ENCODE results near the gene DLG2. TPM values are rescaled to one million over a fixed set of nuclear protein-coding genes. Genes with fewer than 3 reads are reported as not detected.

DLG2 gene
- total and polyA plus RNA-seq, 2 donors (not counting 3 experiments of a cell fraction or from before 2014, with no cell fraction given), result 0.15 to 1.1 TPM

GRCh38 chr11:84355911-84356310 is 1271.2 kb downstream of the DLG2 start:
- Histone ChIP-seq H3K9me1 (replicated peaks; ENCODE audit: control insufficient read depth, extremely low read depth, insufficient read depth, low read length) (no peaks in the 10 kb centered on the region), H3K9me3 (replicated peaks; ENCODE audit: control insufficient read depth, insufficient read depth, low read length) (no peaks in the 10 kb centered on the region), H3K4me2 (ENCODE audit: insufficient read depth, low read length) (no peak overlapping the region), H3K4me3 (replicated peaks in 1 of 3; ENCODE audit: insufficient read depth in 1 of 3, low read depth in 1 of 3, low read length in 3 of 3) (no peak overlapping the region), H3K9ac (replicated peaks; ENCODE audit: extremely low read depth, insufficient read depth, low read length) (no peak overlapping the region), H3K4me1 (ENCODE audit: control insufficient read depth, extremely low read depth, insufficient read depth, low read length) (no peaks in the 10 kb centered on the region), H4K20me1 (replicated peaks; ENCODE audit: control insufficient read depth, extremely low read depth, insufficient read depth, low read length) (no peaks in the 10 kb centered on the region), H3K27me3 (ENCODE audit: control insufficient read depth in 2 of 2, insufficient read depth in 2 of 2, low read length in 2 of 2) (no peaks in the 10 kb centered on the region), H3K36me3 (ENCODE audit: control insufficient read depth in 2 of 2, extremely low read depth in 1 of 2, insufficient read depth in 2 of 2, low read length in 2 of 2) (no peaks in the 10 kb centered on the region), H2AFZ (ENCODE audit: low read depth, low read length) (no peak overlapping the region), H3K79me2 (ENCODE audit: control insufficient read depth, insufficient read depth, low read length) (no peaks in the 10 kb centered on the region), H3K27ac (ENCODE audit: insufficient read depth, low read depth, low read length) (no peak overlapping the region)
- FAIRE-seq, result no peak
- no TSS peak for BruUV-seq (replicated peaks)
- ChIA-PET CTCF (no interaction called here), POLR2A (no interaction called here)
- no peak for DNase-seq (ENCODE audit: low read depth, low spot score)
- intact Hi-C loops (cut with micrococcal nuclease) (no loop called here), dilution Hi-C loops (cut with MboI; ENCODE audit: extremely low pct_ligation_motif_present, low sequenced_read_pairs) (no loop called here)
- TF ChIP-seq JUN (IDR thresholded peaks at IDR 0.05; ENCODE audit: borderline replicate concordance, insufficient read depth, insufficient read length, low read depth) (no peak), MAX (IDR thresholded peaks at IDR 0.05; ENCODE audit: insufficient read depth, insufficient read length) (no peak), GATA2 (IDR thresholded peaks at IDR 0.05; ENCODE audit: insufficient read depth, insufficient read length, low read depth, low read length) (no peak), MYC (IDR thresholded peaks at IDR 0.05; ENCODE audit: low read depth, low read length) (no peak), CTCF (IDR thresholded peaks at IDR 0.05; ENCODE audit: extremely low read depth in 1 of 2, insufficient read depth in 1 of 2, low read depth in 1 of 2, low read length in 2 of 2) (no peak), POLR2A (IDR thresholded peaks at IDR 0.05; ENCODE audit: low read depth, low read length) (no peak)

- no peak overlapping the region for H3K4me2 ChIP-seq (ENCODE audit: insufficient read depth, low read length)
- no peak overlapping the region for H3K27ac ChIP-seq (ENCODE audit: insufficient read depth, low read depth, low read length)
- ChIA-PET POLR2A (no interaction called here), CTCF (no interaction called here)
- FAIRE-seq, result no peak
- no peaks in the 10 kb centered on the region for H3K9me1 ChIP-seq (replicated peaks; ENCODE audit: control insufficient read depth, extremely low read depth, insufficient read depth, low read length)
- H3K9ac ChIP-seq (replicated peaks; ENCODE audit: extremely low read depth, insufficient read depth, low read length), result no peak overlapping the region
- H3K36me3 ChIP-seq (ENCODE audit: control insufficient read depth in 2 of 2, extremely low read depth in 1 of 2, insufficient read depth in 2 of 2, low read length in 2 of 2), result no peaks in the 10 kb centered on the region
- no peak for DNase-seq (ENCODE audit: low read depth, low spot score)
- no peak overlapping the region for H3K4me3 ChIP-seq (replicated peaks in 1 of 3; ENCODE audit: insufficient read depth in 1 of 3, low read depth in 1 of 3, low read length in 3 of 3)
- H2AFZ ChIP-seq (ENCODE audit: low read depth, low read length), result no peak overlapping the region
- H4K20me1 ChIP-seq (replicated peaks; ENCODE audit: control insufficient read depth, extremely low read depth, insufficient read depth, low read length), result no peaks in the 10 kb centered on the region
- peaks cover 1% of the 10 kb centered on the region for H3K9me3 ChIP-seq (replicated peaks; ENCODE audit: control insufficient read depth, insufficient read depth, low read length)
- no peaks in the 10 kb centered on the region for H3K79me2 ChIP-seq (ENCODE audit: control insufficient read depth, insufficient read depth, low read length)
- intact Hi-C loops (cut with micrococcal nuclease) (no loop called here), dilution Hi-C loops (cut with MboI; ENCODE audit: extremely low pct_ligation_motif_present, low sequenced_read_pairs) (no loop called here)
- H3K27me3 ChIP-seq (ENCODE audit: control insufficient read depth in 2 of 2, insufficient read depth in 2 of 2, low read length in 2 of 2), result no peaks in the 10 kb centered on the region
- TF ChIP-seq MAX (IDR thresholded peaks at IDR 0.05; ENCODE audit: insufficient read depth, insufficient read length) (no peak), GATA2 (IDR thresholded peaks at IDR 0.05; ENCODE audit: insufficient read depth, insufficient read length, low read depth, low read length) (no peak), FOS (IDR thresholded peaks at IDR 0.05; ENCODE audit: borderline replicate concordance, insufficient read depth, low read length) (no peak), POLR2A (IDR thresholded peaks at IDR 0.05; ENCODE audit: low read depth, low read length) (no peak)
- no peaks in the 10 kb centered on the region for H3K4me1 ChIP-seq (ENCODE audit: control insufficient read depth, extremely low read depth, insufficient read depth, low read length)
- no TSS peak for BruUV-seq (replicated peaks)
These were observed 1281.5 kb downstream of the DLG2 start for GRCh38 chr11:84345597-84345996.
